Keratinocyte (primary cell): ENCODE results near the gene MYO16. TPM values are rescaled to one million over a fixed set of nuclear protein-coding genes. Genes with fewer than 3 reads are reported as not detected.

Source experiments
- DNase-seq: peaks from one replicate; pipeline ENCODE4 v3.0.0-alpha.2; 2011; ENCODE audit warnings: low read depth, missing footprints, low spot score
- FAIRE-seq: peaks from 2 replicates; lab custom pipeline; 2011; peaks lifted over from hg19 to GRCh38; lab: Jason Lieb, UNC
- H2AFZ ChIP-seq: 2 replicates; pipeline ENCODE4 v1.6.0; 2012; ENCODE audit warnings: low read length, control low read depth, inconsistent platforms; ENCODE audit not compliant: control insufficient read depth
- H3K27ac ChIP-seq: 2 replicates; pipeline ENCODE4 v1.5.1; 2011; ENCODE audit warnings: low read length; ENCODE audit not compliant: control insufficient read depth, insufficient read depth
- H3K27me3 ChIP-seq: 3 replicates; pipeline ENCODE4 v1.6.0; 2011; ENCODE audit warnings: low read length; ENCODE audit not compliant: control insufficient read depth, insufficient read depth; ENCODE audit errors: extremely low read depth
- H3K36me3 ChIP-seq, 2 experiments: 2 replicates in 1 of 2; 3 replicates in 1 of 2; pipeline ENCODE4 v1.5.1; 2011; ENCODE audit warnings: low read length in 2 of 2, mild to moderate bottlenecking in 1 of 2; ENCODE audit not compliant: control insufficient read depth in 2 of 2, insufficient read depth in 2 of 2; ENCODE audit errors: extremely low read depth in 1 of 2
- H3K4me1 ChIP-seq: 3 replicates; pipeline ENCODE4 v1.5.1; 2011; ENCODE audit warnings: low read length; ENCODE audit not compliant: control insufficient read depth, insufficient read depth; ENCODE audit errors: extremely low read depth
- H3K4me2 ChIP-seq: 3 replicates; pipeline ENCODE4 v1.6.0; 2011; ENCODE audit warnings: low read depth, low read length; ENCODE audit not compliant: control insufficient read depth, insufficient read depth; ENCODE audit errors: extremely low read depth
- H3K4me3 ChIP-seq, 3 experiments: fragments of 200-600 bp in 1 of 3; sonication (generic) in 1 of 3; 2 replicates in 2 of 3; 3 replicates in 1 of 3; pipeline ENCODE4 v1.5.1; 2011 to 2016; ENCODE audit warnings: low read length in 3 of 3, mild to moderate bottlenecking in 3 of 3, control low read depth in 2 of 3, inconsistent platforms in 1 of 3, low read depth in 1 of 3, mixed read lengths in 1 of 3, mixed run types in 1 of 3, moderate library complexity in 1 of 3; ENCODE audit not compliant: control insufficient read depth in 2 of 3, insufficient read depth in 2 of 3; ENCODE audit errors: extremely low read depth in 1 of 3
- H3K79me2 ChIP-seq: 2 replicates; pipeline ENCODE4 v1.6.0; 2012; ENCODE audit warnings: low read length; ENCODE audit not compliant: control insufficient read depth, insufficient read depth
- H3K9ac ChIP-seq: 3 replicates; pipeline ENCODE4 v1.6.0; 2011; ENCODE audit warnings: low read length; ENCODE audit not compliant: control insufficient read depth, insufficient read depth; ENCODE audit errors: extremely low read depth
- H3K9me1 ChIP-seq: 3 replicates; pipeline ENCODE4 v1.6.0; 2011; ENCODE audit warnings: low read length; ENCODE audit not compliant: control insufficient read depth, insufficient read depth; ENCODE audit errors: extremely low read depth
- H3K9me3 ChIP-seq: 2 replicates; pipeline ENCODE4 v1.5.1; 2012; ENCODE audit warnings: low read depth, low read length; ENCODE audit not compliant: control insufficient read depth
- H4K20me1 ChIP-seq: 3 replicates; pipeline ENCODE4 v1.6.0; 2011; ENCODE audit warnings: low read length; ENCODE audit not compliant: control insufficient read depth, insufficient read depth; ENCODE audit errors: extremely low read depth
- EZH2 ChIP-seq: IDR thresholded peaks from one replicate; pipeline ENCODE4 v1.6.1; 2012; ENCODE audit warnings: inconsistent platforms, mild to moderate bottlenecking, low read length, moderate library complexity
- dilution Hi-C: fragments of 300-500 bp; cut with MboI; formaldehyde crosslinking; loops from one replicate; pipeline ENCODE4 v1.7.0; 2020; ENCODE audit warnings: low sequenced_read_pairs; ENCODE audit not compliant: extremely low pct_ligation_motif_present
- polyA plus RNA-seq, 5 experiments: library from polyadenylated mRNA; depleted of rRNA in 3 of 5; stranded (reverse) in 3 of 5; stranded (forward) in 1 of 5; unstranded in 1 of 5; fragments of >200 nt; gene quantifications; 1 replicate in 1 of 5; 2 replicates in 3 of 5; 3 replicates in 1 of 5; pipeline versions ENCODE4 v1.2.1 to v1.2.3, GENCODE V29; 2011 to 2012; ENCODE audit warnings: missing spikeins in 2 of 5, low read depth in 1 of 5, low replicate concordance in 1 of 5
- TF ChIP-seq, protein P1 (sequence below), 3 experiments: IDR thresholded peaks in 1 of 3; conservative IDR thresholded peaks in 1 of 3; optimal IDR thresholded peaks in 1 of 3; 2 replicates in 2 of 3; 3 replicates in 1 of 3; pipeline versions ENCODE3 to v1.5.1; 2011; ENCODE audit warnings: low read length in 3 of 3, mild to moderate bottlenecking in 3 of 3, moderate library complexity in 2 of 3, control low read depth in 1 of 3, inconsistent platforms in 1 of 3; ENCODE audit not compliant: insufficient read depth in 2 of 3; ENCODE audit errors: extremely low read depth in 1 of 3

The MYO16 gene
- polyA plus RNA-seq, 1 donor (not counting 4 experiments of a cell fraction or from before 2014, with no cell fraction given): 0.08 TPM

DNA sequence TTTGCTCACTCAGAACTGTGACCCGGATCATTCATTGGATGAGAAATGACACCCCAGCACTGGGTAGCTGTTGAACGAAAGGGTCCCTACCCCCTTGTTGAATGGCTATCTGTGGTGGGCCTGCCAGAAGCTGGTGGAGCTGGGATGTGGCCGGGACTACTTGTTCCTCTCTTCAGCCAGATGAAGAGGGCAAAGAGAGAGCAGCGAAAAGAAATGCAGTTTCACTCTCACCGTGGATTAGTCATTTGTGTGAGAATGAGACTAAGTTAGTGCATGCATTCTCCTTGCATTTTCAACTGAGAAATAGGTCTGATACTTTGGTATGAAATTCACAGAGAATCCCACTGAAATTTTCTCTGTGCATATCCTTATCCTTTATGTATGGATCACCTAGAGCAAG, 603.9 kb downstream of the MYO16 start:
- Histone ChIP-seq H3K9me3 (peaks cover 2% of the 10 kb centered on the region), H3K36me3 (no peaks in the 10 kb centered on the region), H3K79me2 (no peaks in the 10 kb centered on the region), H2AFZ (no peak overlapping the region), H3K9me1 (no peaks in the 10 kb centered on the region), H3K4me1 (peaks cover 16% of the 10 kb centered on the region), H3K9ac (no peak overlapping the region), H3K4me2 (no peak overlapping the region), H3K27me3 (no peaks in the 10 kb centered on the region), H3K4me3 (no peak overlapping the region), H3K27ac (no peak overlapping the region), H4K20me1 (no peaks in the 10 kb centered on the region)
- TF ChIP-seq, protein P1, sequence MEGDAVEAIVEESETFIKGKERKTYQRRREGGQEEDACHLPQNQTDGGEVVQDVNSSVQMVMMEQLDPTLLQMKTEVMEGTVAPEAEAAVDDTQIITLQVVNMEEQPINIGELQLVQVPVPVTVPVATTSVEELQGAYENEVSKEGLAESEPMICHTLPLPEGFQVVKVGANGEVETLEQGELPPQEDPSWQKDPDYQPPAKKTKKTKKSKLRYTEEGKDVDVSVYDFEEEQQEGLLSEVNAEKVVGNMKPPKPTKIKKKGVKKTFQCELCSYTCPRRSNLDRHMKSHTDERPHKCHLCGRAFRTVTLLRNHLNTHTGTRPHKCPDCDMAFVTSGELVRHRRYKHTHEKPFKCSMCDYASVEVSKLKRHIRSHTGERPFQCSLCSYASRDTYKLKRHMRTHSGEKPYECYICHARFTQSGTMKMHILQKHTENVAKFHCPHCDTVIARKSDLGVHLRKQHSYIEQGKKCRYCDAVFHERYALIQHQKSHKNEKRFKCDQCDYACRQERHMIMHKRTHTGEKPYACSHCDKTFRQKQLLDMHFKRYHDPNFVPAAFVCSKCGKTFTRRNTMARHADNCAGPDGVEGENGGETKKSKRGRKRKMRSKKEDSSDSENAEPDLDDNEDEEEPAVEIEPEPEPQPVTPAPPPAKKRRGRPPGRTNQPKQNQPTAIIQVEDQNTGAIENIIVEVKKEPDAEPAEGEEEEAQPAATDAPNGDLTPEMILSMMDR (optimal IDR thresholded peaks at IDR 0.05 in 1 of 3, IDR thresholded peaks at IDR 0.05 in 1 of 3, conservative IDR thresholded peaks at IDR 0.05 in 1 of 3; ENCODE audit: extremely low read depth in 1 of 3, insufficient read depth in 2 of 3, low read length in 3 of 3): no peak
- no peak for TF ChIP-seq EZH2
- FAIRE-seq: no peak
- no peak for DNase-seq
- dilution Hi-C loops: no loop called here

DNA sequence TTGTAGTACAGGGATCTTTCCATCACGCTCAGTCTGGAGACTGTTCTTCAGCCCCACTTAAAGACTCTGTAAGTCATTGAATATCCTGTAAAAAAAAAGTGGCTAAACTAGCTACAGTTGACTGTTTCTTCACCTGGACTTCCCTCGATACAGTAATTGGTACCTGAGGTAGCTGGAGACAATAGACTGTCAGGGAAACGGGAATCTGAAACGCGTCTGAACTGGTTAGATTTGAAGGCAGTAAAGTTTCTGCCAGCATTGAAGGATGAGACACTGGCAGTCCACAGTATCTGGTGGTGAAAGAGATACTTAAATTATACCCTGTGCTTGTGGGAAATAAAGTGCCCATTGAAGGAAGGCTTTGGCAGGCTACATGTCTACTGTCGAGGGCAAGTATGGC, 606.5 kb downstream of the MYO16 start:
- DNase-seq (peak; percentile 9), FAIRE-seq (peak; percentile 97)
- Histone ChIP-seq H3K36me3 (no peaks in the 10 kb centered on the region), H3K79me2 (no peaks in the 10 kb centered on the region), H3K27me3 (no peaks in the 10 kb centered on the region), H3K27ac (peak overlapping the region; percentile 81), H4K20me1 (no peaks in the 10 kb centered on the region), H3K9me1 (no peaks in the 10 kb centered on the region), H3K9me3 (no peaks in the 10 kb centered on the region), H3K4me3 (peak overlapping the region in 1 of 3 experiments; percentile 29), H3K4me2 (peak overlapping the region; percentile 47), H3K4me1 (peaks cover 16% of the 10 kb centered on the region), H2AFZ (peak overlapping the region; percentile 67), H3K9ac (peak overlapping the region; percentile 40)
- TF ChIP-seq, protein P1 (optimal IDR thresholded peaks at IDR 0.05 in 1 of 3, IDR thresholded peaks at IDR 0.05 in 1 of 3, conservative IDR thresholded peaks at IDR 0.05 in 1 of 3; ENCODE audit: extremely low read depth in 1 of 3, insufficient read depth in 2 of 3, low read length in 3 of 3): no peak
- TF ChIP-seq EZH2: no peak
- dilution Hi-C loops: no loop called here
